GM21423 (cell line): ENCODE data around the gene KLK2.
A peak's percentile ranks its signal among the peaks of the same experiment; 100 is the strongest.

Source experiments
- ATAC-seq: cut with Tn5 transposase; IDR thresholded peaks from one replicate; pipeline ENCODE4 v1.9.1; 2021; ENCODE audit warnings: mild to moderate bottlenecking, moderate library complexity; ENCODE audit not compliant: unreplicated experiment

KLK2 gene

GRCh38 chr19:50873056-50873455 is at the start of gene KLK2:
Gene KLK2, plus strand, starts transcription at chr19:50873439. Its CDS starts 35 bp downstream, at chr19:50873474.
- ATAC-seq: no peak

- no peak for ATAC-seq
Measured at GRCh38 chr19:50826492-50827240, 46.6 kb upstream of the KLK2 start.

GRCh38 chr19:50827476-50827875 is 45.8 kb upstream of the KLK2 start:
- ATAC-seq: no peak

- no peak for ATAC-seq
Measured at GRCh38 chr19:50829801-50830200, 43.4 kb upstream of the KLK2 start.

- ATAC-seq: no peak
Measured at GRCh38 chr19:50830266-50831025, 42.8 kb upstream of the KLK2 start.

- ATAC-seq: no peak
Measured at GRCh38 chr19:50831026-50831396, 42.2 kb upstream of the KLK2 start.

- no peak for ATAC-seq
Measured at GRCh38 chr19:50832666-50833065, 40.6 kb upstream of the KLK2 start.

GRCh38 chr19:50833117-50833801 is 40.0 kb upstream of the KLK2 start, which contains the start of gene KLK15:
Gene KLK15, minus strand, starts transcription at chr19:50833574. Its CDS starts 2,082 bp downstream, at chr19:50831492.
- ATAC-seq: no peak

- no peak for ATAC-seq
Measured at GRCh38 chr19:50833802-50834167, 39.5 kb upstream of the KLK2 start.

GRCh38 chr19:50835103-50835784 is 38.0 kb upstream of the KLK2 start:
- no peak for ATAC-seq

- ATAC-seq: peak; percentile 66
Measured at GRCh38 chr19:50835785-50836542, 37.3 kb upstream of the KLK2 start.

- no peak for ATAC-seq
Measured at GRCh38 chr19:50836543-50837195, 36.6 kb upstream of the KLK2 start.

- ATAC-seq: no peak
Measured at GRCh38 chr19:50837300-50837699, 35.9 kb upstream of the KLK2 start.

GRCh38 chr19:50838239-50838638 is 35.0 kb upstream of the KLK2 start:
- no peak for ATAC-seq

- ATAC-seq: no peak
Measured at GRCh38 chr19:50839712-50840655, 33.3 kb upstream of the KLK2 start.

- no peak for ATAC-seq
Measured at GRCh38 chr19:50842130-50842529, 31.1 kb upstream of the KLK2 start.

- no peak for ATAC-seq
Measured at GRCh38 chr19:50843205-50843604, 30.0 kb upstream of the KLK2 start.

GRCh38 chr19:50843701-50844221 is 29.5 kb upstream of the KLK2 start:
- ATAC-seq: no peak
